Measurements from ENCODE around the gene DRG2.

DNA sequence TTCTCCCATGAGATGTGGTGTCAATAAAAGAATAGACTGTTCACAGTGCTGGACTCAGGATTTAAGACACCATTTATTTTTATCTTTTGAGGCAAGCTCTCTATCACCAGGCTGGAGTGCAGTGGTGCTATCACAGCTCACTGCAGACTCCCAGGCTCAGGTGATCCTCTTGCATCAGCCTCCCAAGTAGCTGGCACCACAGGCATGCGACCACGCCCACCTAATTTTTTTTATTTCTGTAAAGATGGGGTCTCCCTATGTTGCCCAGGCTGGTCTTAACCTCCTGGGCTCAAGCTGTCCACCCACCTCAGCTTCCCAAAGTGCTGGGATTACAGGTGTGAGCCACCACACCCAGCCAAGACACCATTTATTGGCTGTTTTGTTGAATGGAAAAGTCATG, 18.6 kb upstream of the DRG2 start:
- no peak for TF ChIP-seq POLR2A (IDR thresholded peaks at IDR 0.05)
- TF ChIP-seq, protein P1, sequence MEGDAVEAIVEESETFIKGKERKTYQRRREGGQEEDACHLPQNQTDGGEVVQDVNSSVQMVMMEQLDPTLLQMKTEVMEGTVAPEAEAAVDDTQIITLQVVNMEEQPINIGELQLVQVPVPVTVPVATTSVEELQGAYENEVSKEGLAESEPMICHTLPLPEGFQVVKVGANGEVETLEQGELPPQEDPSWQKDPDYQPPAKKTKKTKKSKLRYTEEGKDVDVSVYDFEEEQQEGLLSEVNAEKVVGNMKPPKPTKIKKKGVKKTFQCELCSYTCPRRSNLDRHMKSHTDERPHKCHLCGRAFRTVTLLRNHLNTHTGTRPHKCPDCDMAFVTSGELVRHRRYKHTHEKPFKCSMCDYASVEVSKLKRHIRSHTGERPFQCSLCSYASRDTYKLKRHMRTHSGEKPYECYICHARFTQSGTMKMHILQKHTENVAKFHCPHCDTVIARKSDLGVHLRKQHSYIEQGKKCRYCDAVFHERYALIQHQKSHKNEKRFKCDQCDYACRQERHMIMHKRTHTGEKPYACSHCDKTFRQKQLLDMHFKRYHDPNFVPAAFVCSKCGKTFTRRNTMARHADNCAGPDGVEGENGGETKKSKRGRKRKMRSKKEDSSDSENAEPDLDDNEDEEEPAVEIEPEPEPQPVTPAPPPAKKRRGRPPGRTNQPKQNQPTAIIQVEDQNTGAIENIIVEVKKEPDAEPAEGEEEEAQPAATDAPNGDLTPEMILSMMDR (IDR thresholded peaks at IDR 0.05), result no peak
